Fibroblast of mammary gland (primary cell): ENCODE data around the gene TCHP.
"Not testable (repeated sequence)": the region's sequence is repeated elsewhere in the genome, so short reads cannot be mapped to it uniquely, and the experiment has no call there.

Experiments
- DNase-seq: peaks from one replicate; pipeline ENCODE4 v3.0.0-alpha.2; 2010; ENCODE audit warnings: low read depth
- H3K4me3 ChIP-seq: 2 replicates; pipeline ENCODE4 v1.5.1; 2011; ENCODE audit warnings: low read depth, mild to moderate bottlenecking, low read length, moderate library complexity; ENCODE audit not compliant: control insufficient read depth
- CTCF ChIP-seq: conservative IDR thresholded peaks from 2 replicates; pipeline ENCODE4 v1.5.1; 2011; ENCODE audit warnings: low read depth, low read length, inconsistent platforms; ENCODE audit not compliant: control insufficient read depth, insufficient read depth

TCHP gene

GRCh38 chr12:109897029-109897428, 3.0 kb upstream of the TCHP start:
- TF ChIP-seq CTCF = no peak
- no peak overlapping the region for H3K4me3 ChIP-seq
- DNase-seq = no peak

- DNase-seq = not testable (repeated sequence)
- peak overlapping the region; percentile 69 for H3K4me3 ChIP-seq
Measured at GRCh38 chr12:109899345-109899744, 729 bp upstream of the TCHP start.

- TF ChIP-seq CTCF = no peak
- peak; percentile 6 for DNase-seq
Measured at GRCh38 chr12:109900752-109901580, 892 bp downstream of the TCHP start.

GRCh38 chr12:109902891-109903418, 2.9 kb downstream of the TCHP start:
- DNase-seq = no peak
- H3K4me3 ChIP-seq = no peak overlapping the region
- no peak for TF ChIP-seq CTCF

More at GRCh38 chr12:109900752-109901580, 892 bp downstream of the TCHP start:
- peak overlapping the region; percentile 69 for H3K4me3 ChIP-seq

GRCh38 chr12:109905301-109905700, 5.2 kb downstream of the TCHP start:
- DNase-seq = no peak
- TF ChIP-seq CTCF = no peak
- H3K4me3 ChIP-seq = no peak overlapping the region

GRCh38 chr12:109910254-109910968, 10.3 kb downstream of the TCHP start:
- no peak overlapping the region for H3K4me3 ChIP-seq
- DNase-seq = no peak
- no peak for TF ChIP-seq CTCF

- TF ChIP-seq CTCF = peak; percentile 44
- no peak overlapping the region for H3K4me3 ChIP-seq
- DNase-seq = peak; percentile 47
Measured at GRCh38 chr12:109910969-109911348, 10.9 kb downstream of the TCHP start.
